Neural progenitor cell (in vitro differentiated cells): ENCODE measurements around the gene AMBRA1. TPM values are rescaled to one million over a fixed set of nuclear protein-coding genes. Genes with fewer than 3 reads are reported as not detected.
A peak's percentile ranks its signal among the peaks of the same experiment; 100 is the strongest.

Experiments
- DNase-seq: peaks from one replicate; pipeline ENCODE4 v3.0.0-alpha.2; 2016; ENCODE audit warnings: low spot score
- H2AFZ ChIP-seq: fragments of 200-600 bp; sonication (generic); replicated peaks from 2 replicates; pipeline ENCODE4 v1.6.1; 2016; ENCODE audit warnings: antibody characterized with exemption
- H3F3A ChIP-seq: fragments of 200-600 bp; sonication (generic); 2 replicates; pipeline ENCODE4 v1.6.1; 2016; ENCODE audit warnings: antibody characterized with exemption, low read depth
- H3K27ac ChIP-seq: fragments of 200-600 bp; sonication (generic); 2 replicates; pipeline ENCODE4 v1.5.1; 2016; ENCODE audit warnings: mild to moderate bottlenecking
- H3K27me3 ChIP-seq: fragments of 200-600 bp; sonication (generic); 2 replicates; pipeline ENCODE4 v1.6.1; 2016; ENCODE audit warnings: mild to moderate bottlenecking, moderate library complexity
- H3K36me3 ChIP-seq: fragments of 200-600 bp; sonication (generic); 2 replicates; pipeline ENCODE4 v1.5.1; 2016
- H3K4me1 ChIP-seq: fragments of 200-600 bp; sonication (generic); 2 replicates; pipeline ENCODE4 v1.6.1; 2016; ENCODE audit warnings: mixed run types
- H3K4me2 ChIP-seq: fragments of 200-600 bp; sonication (generic); 2 replicates; pipeline ENCODE4 v1.6.1; 2016
- H3K4me3 ChIP-seq: fragments of 200-600 bp; sonication (generic); 2 replicates; pipeline ENCODE4 v1.5.1; 2016
- H3K79me2 ChIP-seq: fragments of 200-600 bp; sonication (generic); 2 replicates; pipeline ENCODE4 v1.6.1; 2016; ENCODE audit warnings: low read depth
- H3K9ac ChIP-seq: fragments of 200-600 bp; sonication (generic); 2 replicates; pipeline ENCODE4 v1.6.1; 2016
- H3K9me3 ChIP-seq: fragments of 200-600 bp; sonication (generic); 2 replicates; pipeline ENCODE4 v1.5.1; 2016; ENCODE audit warnings: low read depth
- H4K20me1 ChIP-seq: fragments of 200-600 bp; sonication (generic); 2 replicates; pipeline ENCODE4 v1.6.1; 2016; ENCODE audit warnings: low read depth
- H3K27ac Mint-ChIP-seq: 3 replicates; pipeline ENCODE4 v1.8.0; 2021; ENCODE audit warnings: mixed read lengths
- H3K27me3 Mint-ChIP-seq: 2 replicates; pipeline ENCODE4 v1.8.0; 2022; ENCODE audit warnings: low read depth, mild to moderate bottlenecking, inconsistent platforms, moderate library complexity, mixed read lengths; ENCODE audit not compliant: insufficient read depth
- H3K36me3 Mint-ChIP-seq: 3 replicates; pipeline ENCODE4 v1.8.0; 2021; ENCODE audit warnings: mixed read lengths
- H3K4me1 Mint-ChIP-seq: 3 replicates; pipeline ENCODE4 v1.8.0; 2021; ENCODE audit warnings: mixed read lengths
- H3K4me3 Mint-ChIP-seq: 3 replicates; pipeline ENCODE4 v1.8.0; 2021; ENCODE audit warnings: mild to moderate bottlenecking, moderate library complexity, mixed read lengths
- H3K9me3 Mint-ChIP-seq: 3 replicates; pipeline ENCODE4 v1.8.0; 2020; ENCODE audit warnings: mixed read lengths
- CTCF ChIP-seq: fragments of 200-600 bp; sonication (generic); IDR thresholded peaks from 2 replicates; pipeline ENCODE4 v1.5.1; 2017; ENCODE audit warnings: antibody characterized with exemption, mild to moderate bottlenecking
- EZH2 ChIP-seq: fragments of 200-600 bp; sonication (generic); IDR thresholded peaks from 2 replicates; pipeline ENCODE4 v1.6.1; 2017; ENCODE audit warnings: antibody characterized with exemption, mild to moderate bottlenecking, moderate library complexity
- EZH2phosphoT487 ChIP-seq: fragments of 200-600 bp; sonication (generic); IDR thresholded peaks from 2 replicates; pipeline ENCODE4 v1.6.1; 2017; ENCODE audit warnings: antibody characterized with exemption
- microRNA-seq: library from miRNA; unstranded; fragments of <30 nt; microRNA quantifications from one replicate; pipeline ENCODE4, GENCODE V29; 2016
- small RNA-seq: library from RNA; depleted of rRNA; stranded (forward); fragments of <200 nt; gene quantifications from one replicate; pipeline ENCODE3, GENCODE V24; 2015
- total RNA-seq: library from RNA; depleted of rRNA; stranded (reverse); fragments of >200 nt; gene quantifications from 2 replicates; pipeline ENCODE4 v1.2.3, GENCODE V29; 2015; ENCODE audit warnings: low replicate concordance

AMBRA1 gene
- total RNA-seq, 1 donor from 2014 or later: 20.7 TPM

GRCh38 chr11:46347637-46348311 lies 246.0 kb downstream of the AMBRA1 start:
- Mint-ChIP-seq H3K27me3 (peaks cover 15% of the 10 kb centered on the region), H3K9me3 (peaks cover 4% of the 10 kb centered on the region), H3K4me1 (peaks cover 49% of the 10 kb centered on the region), H3K27ac (no peak overlapping the region), H3K36me3 (no peaks in the 10 kb centered on the region), H3K4me3 (peak overlapping the region; percentile 88)
- Histone ChIP-seq H3K9me3 (no peaks in the 10 kb centered on the region), H3K27me3 (peaks cover 12% of the 10 kb centered on the region), H3K79me2 (peaks cover 46% of the 10 kb centered on the region), H3K4me1 (peaks cover 32% of the 10 kb centered on the region), H3K36me3 (no peaks in the 10 kb centered on the region), H3K27ac (no peak overlapping the region), H3K4me2 (peak overlapping the region; percentile 99), H2AFZ (peak overlapping the region; percentile 48), H4K20me1 (peaks cover 42% of the 10 kb centered on the region), H3F3A (peaks cover 12% of the 10 kb centered on the region), H3K4me3 (peak overlapping the region; percentile 93), H3K9ac (peak overlapping the region; percentile 66)
- DNase-seq: no peak
- TF ChIP-seq EZH2: no peak
- TF ChIP-seq CTCF: no peak
- TF ChIP-seq EZH2phosphoT487: no peak

GRCh38 chr11:46346886-46347636 lies 246.8 kb downstream of the AMBRA1 start, which contains the start of gene DGKZ:
DGKZ (plus strand) TSS chr11:46347463; CDS start chr11:46347660, 197 bp downstream.
- Mint-ChIP-seq H3K27ac (peak within 1 kb of the TSS; percentile 0), H3K4me3 (peak within 1 kb of the TSS; percentile 88), H3K27me3 (peaks cover 15% of the 10 kb centered on the region), H3K4me1 (peaks cover 50% of the 10 kb centered on the region), H3K36me3 (no peaks in the 10 kb centered on the region), H3K9me3 (peaks cover 4% of the 10 kb centered on the region)
- TF ChIP-seq CTCF (peak; percentile 64), EZH2 (no peak)
- Histone ChIP-seq H2AFZ (peak within 1 kb of the TSS; percentile 48), H3K9me3 (no peaks in the 10 kb centered on the region), H3K36me3 (no peaks in the 10 kb centered on the region), H3K27me3 (peaks cover 12% of the 10 kb centered on the region), H3K27ac (no peak within 1 kb of the TSS), H3F3A (peaks cover 9% of the 10 kb centered on the region), H3K4me2 (peak within 1 kb of the TSS; percentile 99), H3K4me1 (peaks cover 29% of the 10 kb centered on the region), H3K9ac (peak within 1 kb of the TSS; percentile 66), H3K79me2 (peaks cover 39% of the 10 kb centered on the region), H3K4me3 (peak within 1 kb of the TSS; percentile 93), H4K20me1 (peaks cover 35% of the 10 kb centered on the region)
- DNase-seq: peak; percentile 95

Small RNAs within 50 kb of the gene (microRNA-seq; reads per million reads assigned to microRNA genes)
- gene MIR3160-1: not detected
- gene MIR3160-2: not detected
- gene MIR4688: 0.54 reads per million

Small RNAs within 50 kb of the gene (small RNA-seq; reads per million reads assigned to genes)
- not detected for gene MIR3160-1
- gene MIR4688: not detected

Other genes starting within 250 kb of the AMBRA1 start
- gene DGKZ, start 246.6 kb downstream of the AMBRA1 start, total RNA-seq: 12.5 and 55.5 TPM in 2 replicates
- 600 and 1,035 TPM in 2 replicates for gene MDK, start 212.4 kb downstream of the AMBRA1 start, total RNA-seq
- 0.31 TPM in 1 of 2 replicates, not detected in the other for gene CHRM4, start 202.2 kb downstream of the AMBRA1 start, total RNA-seq
- gene HARBI1, start 23.2 kb upstream of the AMBRA1 start, total RNA-seq: 4.6 and 5.3 TPM in 2 replicates
- gene ATG13, start 23.5 kb upstream of the AMBRA1 start, total RNA-seq: 75.4 and 88.5 TPM in 2 replicates
- gene ARHGAP1, start 106.6 kb upstream of the AMBRA1 start, total RNA-seq: 8.1 and 11.8 TPM in 2 replicates
- 2.8 and 10.7 TPM in 2 replicates for gene ZNF408, start 107.0 kb upstream of the AMBRA1 start, total RNA-seq
- 0.06 TPM in 1 of 2 replicates, not detected in the other for gene F2, start 125.2 kb upstream of the AMBRA1 start, total RNA-seq